Inflammatory macrophage treated with lipopolysaccharide for 1 hour (primary cell): ENCODE data around the gene MBIP.
A peak's percentile ranks its signal among the peaks of the same experiment; 100 is the strongest.
"Not testable (repeated sequence)": the region's sequence is repeated elsewhere in the genome, so short reads cannot be mapped to it uniquely, and the experiment has no call there.

Source experiments
- DNase-seq, 2 donors: peaks; one replicate each; pipeline ENCODE4 v3.0.0-alpha.2; 2020 to 2022

The MBIP gene

GRCh38 chr14:36320200-36320896, at the start of gene MBIP:
Gene MBIP (minus strand): TSS chr14:36320637. CDS start chr14:36320588, 49 bp downstream.
- DNase-seq, result peak; percentile 94 to 98

- no peak for DNase-seq
Measured at GRCh38 chr14:36367985-36368774, 47.7 kb upstream of the MBIP start.

DNA sequence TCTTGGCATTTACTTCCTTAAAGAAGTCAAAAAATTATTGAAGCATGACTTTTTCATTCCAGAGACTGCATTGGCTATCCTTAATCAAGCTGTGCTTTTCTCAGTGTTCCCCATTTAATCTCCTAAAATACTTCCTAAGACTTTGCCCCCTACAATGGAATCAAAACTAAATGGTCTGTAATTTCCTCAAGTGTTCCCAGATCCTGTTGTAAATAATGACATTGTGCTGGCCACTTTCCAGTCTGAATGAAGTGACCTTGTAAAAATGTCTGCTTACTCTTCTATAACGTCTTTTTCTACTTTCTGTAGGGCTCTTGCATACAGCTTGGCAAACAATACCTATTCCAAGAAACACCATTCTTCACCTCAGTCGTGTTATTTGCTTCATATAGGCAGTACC, 45.3 kb upstream of the MBIP start:
- no peak for DNase-seq

GRCh38 chr14:36363704-36364103, 43.3 kb upstream of the MBIP start:
- peak; percentile 11 to 26 for DNase-seq

DNA sequence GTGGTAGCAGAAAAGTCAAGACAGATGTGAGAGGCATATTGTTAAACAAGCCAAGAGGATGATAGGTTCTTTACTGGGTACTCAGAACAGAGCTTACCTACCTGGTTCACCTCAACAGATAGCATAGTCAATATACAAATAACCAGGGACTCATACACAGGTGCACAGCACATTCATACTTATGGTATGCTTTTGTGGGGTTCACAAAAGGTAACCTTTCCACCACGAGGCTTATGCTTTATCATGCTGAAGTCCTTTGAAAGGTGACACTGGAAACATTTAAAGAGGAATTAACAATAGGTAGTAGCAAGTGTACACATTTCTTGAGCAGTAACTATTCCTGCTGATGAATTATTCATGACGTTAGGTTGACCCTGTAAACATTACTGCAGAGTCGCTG, 42.2 kb upstream of the MBIP start:
- DNase-seq, result no peak

DNA sequence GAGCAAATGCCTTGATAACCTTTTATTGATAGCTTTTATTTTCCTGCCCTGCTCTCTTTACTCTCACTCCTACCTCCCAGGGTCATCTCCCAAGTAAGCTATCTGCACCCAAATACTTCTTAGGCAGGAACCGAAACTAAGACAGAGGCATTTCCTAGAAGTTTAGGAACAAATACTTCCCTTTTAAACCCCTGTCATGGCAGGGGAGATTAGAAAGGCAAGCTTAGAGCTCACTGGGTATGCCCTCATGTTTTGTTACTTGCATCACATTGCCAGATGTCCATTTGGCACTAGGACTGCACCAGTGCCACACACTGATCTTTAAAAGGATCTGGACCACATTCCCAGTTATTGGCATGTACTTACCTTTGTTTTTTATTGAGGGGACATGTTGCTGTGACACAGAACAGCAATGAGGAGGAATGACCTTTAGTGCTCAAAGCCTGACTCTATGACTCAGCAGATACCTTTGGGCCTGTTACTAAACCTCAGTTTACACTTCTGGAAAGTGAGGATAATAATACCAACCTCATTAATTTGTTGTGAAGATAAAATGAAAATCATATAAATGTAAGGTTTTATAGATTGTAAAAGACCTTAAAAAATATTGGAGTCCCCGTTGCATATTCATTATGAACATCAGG, 40.9 kb upstream of the MBIP start:
- peak; percentile 50 to 53 for DNase-seq

DNA sequence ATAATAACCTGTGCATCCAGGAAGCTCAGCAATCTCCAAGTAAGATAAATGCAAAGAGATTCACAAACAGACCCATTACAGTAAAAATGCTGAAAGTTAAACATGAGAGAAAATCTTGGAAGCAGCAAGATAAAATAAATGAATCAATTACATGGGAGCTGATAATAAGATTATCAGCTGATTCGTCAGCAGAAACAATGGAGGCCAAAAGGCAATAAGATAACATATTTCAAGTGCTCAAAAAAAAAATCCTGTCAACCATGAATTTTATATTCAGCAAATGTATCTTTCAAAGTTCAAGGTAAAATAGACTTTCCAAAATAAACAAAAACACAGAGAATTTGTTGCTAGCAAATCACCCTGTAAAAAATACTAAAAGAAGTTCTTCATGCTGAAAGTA, 36.4 kb upstream of the MBIP start:
- DNase-seq, result no peak

- DNase-seq, result no peak
Measured at GRCh38 chr14:36346052-36346451, 25.6 kb upstream of the MBIP start.

DNA sequence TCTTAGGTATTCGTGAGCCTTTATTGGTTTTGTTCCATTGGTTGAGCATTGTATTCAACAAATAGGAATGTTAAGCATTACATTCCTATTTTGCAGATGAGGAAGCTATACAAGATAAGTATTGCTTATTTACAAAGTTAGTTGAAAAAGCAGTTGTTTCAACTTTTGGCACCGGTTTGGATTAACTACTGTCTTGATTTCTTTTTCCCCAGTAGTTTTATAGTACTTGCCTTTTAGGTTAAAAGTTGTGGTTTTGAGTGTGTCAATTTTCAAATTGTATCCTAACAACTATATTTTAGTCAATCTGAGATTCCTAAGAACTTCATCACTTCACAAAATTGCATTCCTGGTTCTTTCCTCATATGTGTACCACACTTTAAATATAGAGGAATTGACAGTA, 23.8 kb upstream of the MBIP start:
- no peak for DNase-seq

DNA sequence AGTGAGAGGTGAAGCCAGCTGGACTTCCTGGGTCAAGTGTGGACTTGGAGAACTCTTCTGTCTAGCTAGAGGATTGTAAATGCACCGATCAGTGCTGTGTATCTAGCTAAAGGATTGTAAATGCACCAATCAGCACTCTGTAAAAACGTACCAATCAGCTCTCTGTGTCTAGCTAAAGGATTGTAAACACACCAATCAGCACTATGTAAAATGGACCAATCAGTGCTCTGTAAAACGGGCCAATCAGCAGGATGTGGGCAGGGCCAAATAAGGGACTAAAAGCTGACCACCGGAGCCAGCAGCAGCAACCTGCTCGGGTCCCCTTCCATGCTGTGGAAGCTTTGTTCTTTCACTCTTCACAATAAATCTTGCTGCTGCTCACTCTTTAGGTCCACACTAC, 21.4 kb upstream of the MBIP start:
- DNase-seq, result not testable (repeated sequence)

GRCh38 chr14:36340276-36340890, 19.9 kb upstream of the MBIP start:
- DNase-seq, result no peak

- peak; percentile 25 to 35 for DNase-seq
Measured at GRCh38 chr14:36339816-36340215, 19.4 kb upstream of the MBIP start.

- no peak for DNase-seq
Measured at GRCh38 chr14:36333119-36333518, 12.7 kb upstream of the MBIP start.

DNA sequence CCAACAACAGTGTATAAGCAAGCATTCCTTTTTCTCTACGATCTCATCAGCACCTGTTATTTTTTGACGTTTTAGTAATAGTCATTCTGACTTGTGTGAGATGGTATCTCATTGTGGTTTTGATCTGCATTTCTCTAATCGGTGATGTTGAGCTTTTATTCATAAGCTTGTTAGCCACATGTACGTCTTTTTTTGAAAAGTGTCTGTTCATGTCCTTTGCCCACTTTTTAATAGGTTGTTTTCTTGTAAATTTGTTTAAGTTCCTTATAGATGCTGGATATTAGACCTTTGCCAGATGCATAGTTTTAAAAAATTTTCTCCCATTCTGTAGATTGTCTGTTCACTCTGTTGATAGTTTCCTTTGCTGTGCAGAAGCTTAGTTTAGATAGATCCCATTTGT, 7.1 kb upstream of the MBIP start:
- not testable (repeated sequence) for DNase-seq

GRCh38 chr14:36325853-36326252, 5.4 kb upstream of the MBIP start:
- no peak for DNase-seq

DNA sequence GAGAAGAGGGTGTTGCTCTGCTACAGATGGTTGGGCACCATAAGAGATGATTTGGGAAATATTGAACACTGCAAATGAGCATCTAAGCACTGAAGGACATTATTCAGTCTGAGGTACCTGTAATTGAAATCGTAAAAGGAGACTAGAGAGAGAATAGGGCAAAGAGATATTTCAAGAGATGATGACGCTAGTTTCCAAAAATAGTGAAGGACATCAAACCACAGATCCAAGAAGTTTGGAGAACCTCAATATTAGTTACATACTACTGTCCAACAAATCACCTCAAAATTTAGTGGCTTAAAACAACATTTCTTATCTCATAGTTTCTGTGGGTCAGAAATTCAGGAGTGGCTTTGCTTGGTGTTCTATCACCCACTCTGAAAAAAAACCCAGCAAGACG, 4.5 kb upstream of the MBIP start:
- no peak for DNase-seq

DNA sequence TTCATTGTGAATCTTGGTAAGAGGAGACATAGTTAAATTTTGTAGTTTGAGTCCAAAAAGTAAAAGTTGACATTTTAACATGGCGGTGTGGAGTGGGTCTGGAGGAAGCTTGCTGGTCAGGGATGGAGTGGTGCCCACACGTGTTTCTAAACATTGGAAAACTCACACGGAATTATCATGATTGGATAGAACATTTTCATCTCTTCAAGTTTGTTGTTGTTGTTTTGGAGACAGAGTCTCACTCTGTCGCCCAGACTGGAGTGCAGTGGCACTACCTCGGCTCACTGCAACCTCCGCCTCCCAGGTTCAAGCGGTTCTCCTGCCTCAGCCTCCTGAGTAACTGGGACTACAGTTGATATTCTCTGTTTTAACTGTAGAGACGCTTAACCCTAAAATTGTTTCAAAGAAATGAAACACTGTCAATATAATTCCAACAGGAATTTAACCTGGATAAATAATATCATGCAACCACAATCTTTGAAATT, 502 bp upstream of the MBIP start:
- DNase-seq, result no peak

DNA sequence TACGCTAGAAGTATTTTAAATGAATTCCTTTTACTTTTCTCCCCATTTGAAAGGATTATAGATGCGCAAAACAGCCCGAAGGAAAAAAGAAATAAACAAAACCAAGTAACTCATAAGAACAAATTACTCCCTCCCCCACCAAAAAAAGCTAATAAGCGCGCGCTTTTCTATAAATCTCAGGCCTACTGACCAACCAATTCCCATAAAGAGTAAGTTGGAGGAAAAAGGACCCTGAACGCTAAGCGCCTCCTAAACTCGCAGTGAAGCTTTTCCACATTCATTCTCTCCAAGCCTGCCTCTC, 588 bp downstream of the MBIP start:
- no peak for DNase-seq

DNA sequence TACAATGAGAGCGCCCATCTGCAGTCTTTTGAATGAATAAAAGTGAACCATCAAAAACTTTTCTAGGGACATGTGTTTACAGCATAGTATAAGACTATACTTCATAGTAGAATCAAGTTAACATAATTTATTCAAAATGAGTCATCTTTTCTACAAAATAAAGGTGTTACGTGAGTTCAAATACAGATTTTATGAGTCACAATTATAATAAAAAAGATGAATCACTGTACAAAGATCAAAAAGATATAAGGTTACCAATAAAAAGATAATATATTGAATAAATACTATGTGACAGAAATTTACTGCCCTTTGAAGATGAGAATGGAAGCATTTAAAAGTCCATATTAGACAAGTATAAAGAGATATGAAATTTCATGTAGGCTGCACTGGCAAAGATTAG, 2.8 kb downstream of the MBIP start:
- DNase-seq, result no peak

DNA sequence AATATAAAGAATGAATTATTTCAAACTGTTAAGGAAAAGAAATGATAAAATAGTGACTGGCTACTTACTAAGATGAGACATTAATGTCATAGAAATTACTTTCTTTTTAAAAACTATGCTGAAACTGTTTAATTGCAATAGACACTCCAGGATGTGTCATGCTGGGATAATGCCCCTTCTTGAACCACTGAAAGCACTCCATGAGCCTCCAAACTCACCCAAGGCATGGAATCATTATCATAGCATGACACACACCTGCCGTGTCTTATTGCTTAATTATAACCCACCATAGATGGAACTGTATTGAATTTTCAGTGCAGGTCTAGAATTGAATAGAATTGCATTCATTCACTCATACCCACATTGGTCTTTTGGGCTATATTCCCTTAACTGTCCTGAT, 4.3 kb downstream of the MBIP start:
- no peak for DNase-seq

DNA sequence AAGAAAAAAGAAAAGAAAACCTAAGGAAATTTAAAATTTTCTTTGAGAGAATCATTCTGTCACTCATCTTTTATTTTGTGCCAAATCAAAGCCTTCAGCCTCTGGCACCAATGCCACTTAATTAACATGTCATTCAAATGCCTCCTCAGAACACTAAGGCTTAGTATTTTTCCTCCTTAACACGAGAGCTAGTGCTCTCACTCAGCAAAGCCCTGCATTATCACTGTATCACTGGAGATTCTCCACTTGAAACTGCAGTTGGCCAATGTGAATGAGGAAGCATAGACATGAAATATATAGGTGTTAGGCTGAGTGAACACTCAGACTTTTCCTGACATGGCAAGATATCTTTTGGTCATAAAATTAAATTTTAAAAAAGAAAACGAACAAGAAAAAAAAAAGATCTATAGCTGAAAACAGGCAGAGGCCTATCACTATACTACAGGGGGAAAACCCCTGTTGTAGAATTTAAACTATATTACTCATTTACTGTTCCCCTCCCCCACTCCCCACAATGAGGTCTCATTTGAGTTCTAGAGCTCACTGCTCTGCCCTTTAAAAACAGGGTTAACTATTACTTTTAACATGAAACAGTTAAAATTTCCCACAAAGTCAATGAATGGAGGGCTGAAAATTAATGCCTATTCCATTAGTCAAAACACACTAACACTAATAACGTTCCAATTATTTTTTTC, 5.1 kb downstream of the MBIP start:
- DNase-seq, result no peak

DNA sequence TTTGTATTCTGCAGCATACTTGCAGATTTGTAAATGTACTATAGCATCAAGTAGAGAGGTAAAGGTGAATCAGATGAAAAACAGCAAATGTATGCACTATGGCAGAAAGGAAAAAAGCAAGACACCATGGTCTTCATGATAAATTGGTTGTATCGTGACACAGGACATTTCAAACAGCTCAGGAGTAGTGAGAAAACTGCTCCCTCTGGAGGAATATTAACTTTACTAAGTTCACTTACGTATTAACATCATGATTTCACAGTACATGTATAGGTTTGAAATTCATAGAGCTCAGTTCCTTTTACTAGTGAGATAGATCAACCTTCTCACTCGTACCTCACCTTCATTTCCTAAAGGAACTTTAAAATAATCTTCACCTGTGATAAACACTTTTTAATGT, 6.5 kb downstream of the MBIP start:
- DNase-seq, result no peak

GRCh38 chr14:36313206-36313605, 7.2 kb downstream of the MBIP start:
- no peak for DNase-seq
